Measurements from ENCODE around the gene TRIM71.

DNA sequence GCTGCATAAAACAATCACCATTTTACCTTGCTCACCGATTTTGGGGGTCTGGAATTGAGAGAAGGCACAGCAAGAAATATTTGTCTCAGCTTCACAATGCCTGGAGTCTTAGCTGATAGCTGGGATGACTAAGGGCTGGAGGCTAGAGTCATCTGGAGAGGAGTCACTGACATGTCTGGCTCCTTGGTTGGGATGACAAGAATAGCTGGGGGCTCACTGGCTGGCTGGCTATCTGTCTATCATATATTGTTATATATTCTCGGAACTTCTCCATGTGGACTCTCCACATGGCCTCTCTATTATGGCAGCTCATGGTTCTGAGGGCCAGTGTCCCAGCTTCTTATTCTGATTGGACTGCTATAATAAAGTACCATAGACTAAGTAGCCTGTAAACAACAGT, 20.0 kb upstream of the TRIM71 start:
- TF ChIP-seq POLR2A (IDR thresholded peaks at IDR 0.05) (no peak), CTCF (IDR thresholded peaks at IDR 0.05) (no peak)
